SK-N-MC (cell line): ENCODE data around the gene PAPPA2.

ENCODE experiments used
- DNase-seq: peaks from one replicate; pipeline ENCODE4 v3.0.0-alpha.2; 2011; ENCODE audit warnings: low read depth, low spot score
- H3K27ac ChIP-seq: fragments of 200-600 bp; sonication (generic); 2 replicates; pipeline ENCODE4 v1.5.1; 2016; ENCODE audit warnings: mixed run types
- H3K36me3 ChIP-seq: fragments of 200-600 bp; sonication (generic); 2 replicates; pipeline ENCODE4 v1.6.1; 2017; ENCODE audit warnings: antibody characterized with exemption, low read length, mixed read lengths; ENCODE audit not compliant: insufficient read depth
- H3K4me3 ChIP-seq: fragments of 200-600 bp; sonication (generic); 2 replicates; pipeline ENCODE4 v1.5.1; 2016
- H3K9ac ChIP-seq: fragments of 200-600 bp; sonication (generic); 2 replicates; pipeline ENCODE4 v1.8.0; 2017; ENCODE audit warnings: mixed run types, mixed read lengths; ENCODE audit not compliant: insufficient read length
- H3K9me3 ChIP-seq: fragments of 200-600 bp; sonication (generic); 2 replicates; pipeline ENCODE4 v1.6.1; 2017; ENCODE audit warnings: low read depth, mild to moderate bottlenecking, antibody characterized with exemption, low read length, moderate library complexity, mixed read lengths
- EZH2 ChIP-seq: fragments of 200-600 bp; sonication (generic); IDR thresholded peaks from one replicate; pipeline ENCODE4 v1.6.1; 2017; ENCODE audit warnings: antibody characterized with exemption
- FOXP2 ChIP-seq: optimal IDR thresholded peaks from 2 replicates; pipeline ENCODE3; 2011; ENCODE audit warnings: mild to moderate bottlenecking, moderate library complexity; ENCODE audit not compliant: insufficient read depth; ENCODE audit errors: extremely low read length, control extremely low read depth
- POLR2AphosphoS5 ChIP-seq: IDR thresholded peaks from 2 replicates; pipeline ENCODE4 v1.6.1; 2012; ENCODE audit warnings: mild to moderate bottlenecking, low read depth, low read length, borderline replicate concordance

PAPPA2 gene

GRCh38 chr1:176885751-176886150 is 422.8 kb downstream of the PAPPA2 start:
- TF ChIP-seq POLR2AphosphoS5 (no peak), FOXP2 (no peak), EZH2 (no peak)
- no peak overlapping the region for H3K27ac ChIP-seq
- no peaks in the 10 kb centered on the region for H3K36me3 ChIP-seq
- DNase-seq, result no peak
- no peaks in the 10 kb centered on the region for H3K9me3 ChIP-seq
- H3K9ac ChIP-seq, result no peak overlapping the region
- no peak overlapping the region for H3K4me3 ChIP-seq

- Histone ChIP-seq H3K9ac (no peak overlapping the region), H3K36me3 (no peaks in the 10 kb centered on the region), H3K4me3 (no peak overlapping the region), H3K27ac (no peak overlapping the region), H3K9me3 (no peaks in the 10 kb centered on the region)
- TF ChIP-seq EZH2, result no peak
- TF ChIP-seq POLR2AphosphoS5, result no peak
- no peak for TF ChIP-seq FOXP2
- no peak for DNase-seq
These were observed 425.6 kb downstream of the PAPPA2 start for GRCh38 chr1:176888471-176889032.

- TF ChIP-seq EZH2 (no peak), POLR2AphosphoS5 (no peak), FOXP2 (no peak)
- no peak overlapping the region for H3K27ac ChIP-seq
- no peaks in the 10 kb centered on the region for H3K36me3 ChIP-seq
- H3K9ac ChIP-seq, result no peak overlapping the region
- H3K4me3 ChIP-seq, result no peak overlapping the region
- no peaks in the 10 kb centered on the region for H3K9me3 ChIP-seq
- DNase-seq, result no peak
These were observed 430.8 kb downstream of the PAPPA2 start for GRCh38 chr1:176893625-176894352.

GRCh38 chr1:176894450-176894849 is 431.5 kb downstream of the PAPPA2 start:
- Histone ChIP-seq H3K9ac (no peak overlapping the region), H3K27ac (no peak overlapping the region), H3K4me3 (no peak overlapping the region), H3K9me3 (no peaks in the 10 kb centered on the region), H3K36me3 (no peaks in the 10 kb centered on the region)
- no peak for TF ChIP-seq FOXP2
- no peak for TF ChIP-seq EZH2
- no peak for TF ChIP-seq POLR2AphosphoS5
- no peak for DNase-seq
